Stomach (tissue), 9 donors: Measurements from ENCODE around the gene LENEP. TPM values are rescaled to one million over a fixed set of nuclear protein-coding genes. Genes with fewer than 3 reads are reported as not detected.

Experiments used
- DNase-seq, 2 donors: peaks; one replicate each; pipeline versions ENCODE4 v3.0.0 to v3.0.0-alpha.2; 2013 to 2019
- H3K27ac ChIP-seq, 5 donors: fragments of 200-600 bp in 4 of 5; sonication (generic) in 4 of 5; one replicate each; pipeline ENCODE4 v1.5.1; 2013 to 2019; ENCODE audit warnings: mild to moderate bottlenecking in 1 of 5, moderate library complexity in 1 of 5
- H3K27me3 ChIP-seq, 3 donors: fragments of 200-600 bp; sonication (generic); one replicate each; pipeline ENCODE4 v1.5.1; 2017 to 2019; ENCODE audit warnings: mixed run types in 1 of 3
- H3K36me3 ChIP-seq, 4 donors: fragments of 200-600 bp; sonication (generic); 1 replicate in 3 of 4; 2 replicates in 1 of 4; pipeline ENCODE4 v1.5.1; 2016 to 2019
- H3K4me1 ChIP-seq, 4 donors: fragments of 200-600 bp; sonication (generic); one replicate each; pipeline ENCODE4 v1.5.1; 2016 to 2019
- H3K4me3 ChIP-seq, 4 donors: fragments of 200-600 bp; sonication (generic) in 3 of 4; one replicate each; pipeline ENCODE4 v1.5.1; 2016 to 2019; ENCODE audit warnings: mild to moderate bottlenecking in 1 of 4
- H3K9me3 ChIP-seq, 4 donors: fragments of 200-600 bp; sonication (generic); one replicate each; pipeline ENCODE4 v1.5.1; 2016 to 2019
- EP300 ChIP-seq: sonication (generic); formaldehyde crosslinking; IDR thresholded peaks from one replicate; pipeline ENCODE4 v1.6.1; 2017; ENCODE audit warnings: antibody characterized with exemption
- POLR2A ChIP-seq, 4 donors: fragments of 450-650 bp; IDR thresholded peaks; one replicate each; pipeline ENCODE4 v1.6.1; 2016; ENCODE audit warnings: antibody characterized with exemption in 4 of 4, control low read depth in 2 of 4, mild to moderate bottlenecking in 1 of 4, moderate library complexity in 1 of 4
- POLR2AphosphoS5 ChIP-seq, 3 donors: sonication (generic); formaldehyde crosslinking; IDR thresholded peaks; one replicate each; pipeline ENCODE4 v1.6.1; 2016; ENCODE audit warnings: antibody characterized with exemption in 3 of 3
- WGBS, 5 donors: extraction: QIAGEN DNeasy Blood & Tissue Kit in 3 of 5; methylation state at CpG; one replicate each; pipeline versions ENCODE4 v1.1.5 to v1.1.7; 2013 to 2018; 5-methylcytosine and 5-hydroxymethylcytosine counted together
- intact Hi-C: fragments of 100-400 bp; cut with DNase I; formaldehyde crosslinking; loops from one replicate; pipeline ENCODE4 v1.15.1; 2023; ENCODE audit warnings: low total_unique reads
- polyA plus RNA-seq, 3 donors: library from polyadenylated mRNA; stranded (reverse); fragments of 200-250 nt; gene quantifications; one replicate each; pipeline ENCODE4 v1.2.3, GENCODE V29; 2013
- total RNA-seq, 5 donors: library from RNA; depleted of rRNA; stranded (reverse); fragments of >200 nt; gene quantifications; one replicate each; pipeline versions ENCODE4 v1.1.0 to v1.2.3, GENCODE V29; 2014 to 2016
- TF ChIP-seq, protein P1 (sequence below), 7 experiments: fragments of 450-650 bp in 4 of 7; fragments of 200-600 bp in 3 of 7; sonication (generic) in 3 of 7; IDR thresholded peaks; one replicate each; pipeline ENCODE4 v1.5.1; 2016 to 2019; ENCODE audit warnings: antibody characterized with exemption in 7 of 7, control low read depth in 2 of 7, mild to moderate bottlenecking in 1 of 7
- donor health status: healthy with polysubstance abuse.
- donor health status: Bipolar disorder and iron deficiency.
- donor health status: healthy.

Gene LENEP
- total and polyA plus RNA-seq, 8 donors = 1.1 to 11.6 TPM; not detected in 6

DNA sequence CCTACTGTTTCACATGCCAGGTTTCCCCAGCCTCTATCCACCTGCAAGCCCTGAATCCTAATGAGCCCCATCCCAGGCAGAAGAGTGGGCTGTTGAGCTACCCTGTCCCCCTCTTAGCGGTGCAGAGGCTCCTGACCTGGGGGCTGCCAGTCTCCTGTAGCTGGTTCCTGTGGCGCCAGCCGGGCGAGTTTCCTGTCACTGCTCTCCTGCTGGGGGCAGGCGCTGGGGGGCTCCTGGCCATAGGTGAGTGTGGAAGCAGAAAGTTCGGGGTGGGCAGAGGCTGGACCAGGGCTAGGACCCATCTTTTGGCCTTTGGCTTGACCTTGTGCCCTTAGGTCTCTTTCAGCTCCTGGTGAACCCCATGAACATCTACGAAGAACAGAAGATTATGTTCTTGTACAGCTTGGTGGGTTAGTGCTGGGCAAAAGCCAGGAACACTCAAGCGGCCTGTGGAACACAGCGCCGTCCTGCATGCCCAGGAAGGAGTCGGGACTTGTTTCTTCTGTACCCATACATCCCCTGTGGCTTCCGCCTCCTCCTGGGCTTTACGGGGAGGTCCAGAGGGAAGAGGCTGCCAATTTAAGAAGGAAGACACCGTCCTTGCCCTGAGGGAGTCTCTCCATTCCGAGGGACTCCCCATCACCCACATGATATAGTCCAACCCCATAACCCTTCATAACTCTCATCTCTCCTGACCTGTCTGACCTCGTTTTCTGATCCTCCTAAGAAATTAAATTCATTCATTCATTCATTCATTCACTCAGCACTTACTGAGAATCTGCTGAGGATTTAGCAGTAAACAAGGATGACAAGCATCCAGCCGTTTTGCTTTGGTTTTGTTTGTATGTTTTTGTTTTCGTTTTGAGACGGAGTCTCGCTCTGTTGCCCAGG, 41.2 kb downstream of the LENEP start:
- Histone ChIP-seq H3K9me3 (no peaks in the 10 kb centered on the region), H3K36me3 (no peaks in the 10 kb centered on the region), H3K27ac (no peak overlapping the region), H3K4me3 (no peak overlapping the region), H3K4me1 (peaks cover 12 to 15% (median 12%) of the 10 kb centered on the region in 4 donors), H3K27me3 (no peaks in the 10 kb centered on the region)
- intact Hi-C loops = no loop called here
- TF ChIP-seq, protein P1, sequence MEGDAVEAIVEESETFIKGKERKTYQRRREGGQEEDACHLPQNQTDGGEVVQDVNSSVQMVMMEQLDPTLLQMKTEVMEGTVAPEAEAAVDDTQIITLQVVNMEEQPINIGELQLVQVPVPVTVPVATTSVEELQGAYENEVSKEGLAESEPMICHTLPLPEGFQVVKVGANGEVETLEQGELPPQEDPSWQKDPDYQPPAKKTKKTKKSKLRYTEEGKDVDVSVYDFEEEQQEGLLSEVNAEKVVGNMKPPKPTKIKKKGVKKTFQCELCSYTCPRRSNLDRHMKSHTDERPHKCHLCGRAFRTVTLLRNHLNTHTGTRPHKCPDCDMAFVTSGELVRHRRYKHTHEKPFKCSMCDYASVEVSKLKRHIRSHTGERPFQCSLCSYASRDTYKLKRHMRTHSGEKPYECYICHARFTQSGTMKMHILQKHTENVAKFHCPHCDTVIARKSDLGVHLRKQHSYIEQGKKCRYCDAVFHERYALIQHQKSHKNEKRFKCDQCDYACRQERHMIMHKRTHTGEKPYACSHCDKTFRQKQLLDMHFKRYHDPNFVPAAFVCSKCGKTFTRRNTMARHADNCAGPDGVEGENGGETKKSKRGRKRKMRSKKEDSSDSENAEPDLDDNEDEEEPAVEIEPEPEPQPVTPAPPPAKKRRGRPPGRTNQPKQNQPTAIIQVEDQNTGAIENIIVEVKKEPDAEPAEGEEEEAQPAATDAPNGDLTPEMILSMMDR (IDR thresholded peaks at IDR 0.05) = no peak
- TF ChIP-seq POLR2A (IDR thresholded peaks at IDR 0.05) (no peak), POLR2AphosphoS5 (IDR thresholded peaks at IDR 0.05) (no peak), EP300 (no peak)
- no peak for DNase-seq
- 78 to 87% (median 85%) methylated on average over 16 to 20 of the region's 20 CpGs for WGBS, 5 donors

DNA sequence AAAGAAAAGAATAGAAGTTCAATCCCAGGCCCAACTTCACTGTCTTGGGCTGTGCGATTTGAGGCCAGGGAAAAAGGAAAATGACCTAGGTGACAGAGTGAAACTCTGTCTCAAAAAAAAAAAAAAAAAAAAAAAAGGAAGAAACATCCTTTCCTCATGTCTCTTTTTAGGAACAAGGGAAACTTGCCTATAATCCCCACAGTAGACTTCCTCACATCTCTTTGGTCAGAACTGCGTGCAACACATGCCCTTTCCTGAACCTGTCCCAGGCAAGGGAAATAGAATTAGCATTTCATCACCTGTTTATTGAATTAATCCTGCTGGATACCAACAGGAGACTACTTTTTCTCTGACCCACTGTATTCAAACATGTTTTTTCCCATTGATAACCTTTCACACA, 42.5 kb downstream of the LENEP start:
- WGBS, 5 donors = 83 to 89% (median 87%) methylated on average over 2 of the region's 2 CpGs
- no peak for DNase-seq
- peaks cover 12 to 16% (median 12%) of the 10 kb centered on the region in 4 donors for H3K4me1 ChIP-seq
- TF ChIP-seq, protein P1 (IDR thresholded peaks at IDR 0.05) = no peak
- no peak for TF ChIP-seq POLR2AphosphoS5 (IDR thresholded peaks at IDR 0.05)
- TF ChIP-seq EP300 = no peak
- TF ChIP-seq POLR2A (IDR thresholded peaks at IDR 0.05) = no peak
- no peak overlapping the region for H3K27ac ChIP-seq
- no peaks in the 10 kb centered on the region for H3K9me3 ChIP-seq
- no peaks in the 10 kb centered on the region for H3K27me3 ChIP-seq
- no peaks in the 10 kb centered on the region for H3K36me3 ChIP-seq
- no peak overlapping the region for H3K4me3 ChIP-seq
- intact Hi-C loops = no loop called here

DNA sequence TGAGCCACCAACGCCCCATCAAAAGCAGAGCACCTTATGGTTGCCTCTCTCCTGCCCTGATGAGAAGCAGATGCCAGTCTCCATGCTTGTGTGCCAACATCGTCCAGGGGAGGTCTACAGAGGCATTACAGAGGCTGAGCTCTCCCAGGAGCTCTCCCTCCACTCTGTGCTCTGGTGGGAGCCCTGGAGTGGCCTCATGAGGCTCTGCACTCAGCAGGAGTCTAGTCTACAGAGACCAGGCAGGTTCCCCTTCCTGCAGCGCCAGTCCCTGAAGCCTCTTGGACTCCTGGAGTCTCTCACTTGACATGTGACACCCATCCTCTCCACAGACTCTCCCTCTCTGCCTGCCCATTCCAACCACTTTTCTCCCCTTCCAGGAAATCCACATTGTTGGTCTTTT, 43.7 kb downstream of the LENEP start:
- Histone ChIP-seq H3K4me3 (no peak overlapping the region), H3K9me3 (no peaks in the 10 kb centered on the region), H3K27ac (no peak overlapping the region), H3K36me3 (no peaks in the 10 kb centered on the region), H3K4me1 (peaks cover 12 to 16% (median 12%) of the 10 kb centered on the region in 4 donors), H3K27me3 (no peaks in the 10 kb centered on the region)
- DNase-seq = no peak
- 87 to 96% (median 94%) methylated on average over 3 of the region's 3 CpGs for WGBS, 5 donors
- intact Hi-C loops = no loop called here
- no peak for TF ChIP-seq EP300

DNA sequence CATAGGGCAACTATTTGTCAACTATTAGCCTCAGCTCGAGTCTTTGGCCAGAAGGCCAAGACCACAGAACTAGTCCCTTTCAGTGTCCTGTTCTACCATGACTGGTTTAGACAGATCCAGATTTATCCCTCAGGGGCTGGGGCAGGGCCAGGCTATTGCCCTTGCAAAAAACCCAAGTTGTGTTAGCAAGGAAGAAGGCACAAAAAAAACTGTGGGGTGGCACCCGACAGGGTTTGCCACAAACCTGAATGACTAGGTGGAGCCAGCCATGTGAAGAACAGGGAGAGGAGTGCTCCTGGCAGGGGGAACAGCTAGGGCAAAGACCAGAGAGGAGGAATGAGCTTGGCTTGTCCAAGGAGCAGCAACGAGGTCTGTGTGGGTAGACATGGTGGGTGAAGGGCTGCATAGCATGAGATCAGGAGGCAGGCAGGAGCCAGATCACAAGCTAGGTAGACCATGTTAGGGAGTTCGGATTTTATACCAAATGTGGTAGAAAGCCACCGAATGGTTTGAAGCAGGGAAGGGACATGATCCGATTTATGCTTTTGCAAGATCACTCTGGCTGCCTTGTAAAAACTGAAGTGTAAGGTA, 44.6 kb downstream of the LENEP start:
- Histone ChIP-seq H3K9me3 (no peaks in the 10 kb centered on the region), H3K36me3 (no peaks in the 10 kb centered on the region), H3K4me3 (no peak overlapping the region), H3K27ac (peak overlapping the region in 2 of 5 donors; percentile 45 to 59), H3K27me3 (no peaks in the 10 kb centered on the region), H3K4me1 (peaks cover 12 to 18% (median 15%) of the 10 kb centered on the region in 4 donors)
- intact Hi-C loops = no loop called here
- TF ChIP-seq POLR2A (IDR thresholded peaks at IDR 0.05) = no peak
- no peak for TF ChIP-seq POLR2AphosphoS5 (IDR thresholded peaks at IDR 0.05)
- TF ChIP-seq EP300 = no peak
- TF ChIP-seq, protein P1 (IDR thresholded peaks at IDR 0.05) = no peak
- DNase-seq = no peak
- WGBS, 5 donors = 70 to 80% (median 75%) methylated on average over 6 of the region's 6 CpGs
